ENCODE data around the gene PEG3.
"Not testable (repeated sequence)": the region's sequence is repeated elsewhere in the genome, so short reads cannot be mapped to it uniquely, and the experiment has no call there.

The PEG3 gene

DNA sequence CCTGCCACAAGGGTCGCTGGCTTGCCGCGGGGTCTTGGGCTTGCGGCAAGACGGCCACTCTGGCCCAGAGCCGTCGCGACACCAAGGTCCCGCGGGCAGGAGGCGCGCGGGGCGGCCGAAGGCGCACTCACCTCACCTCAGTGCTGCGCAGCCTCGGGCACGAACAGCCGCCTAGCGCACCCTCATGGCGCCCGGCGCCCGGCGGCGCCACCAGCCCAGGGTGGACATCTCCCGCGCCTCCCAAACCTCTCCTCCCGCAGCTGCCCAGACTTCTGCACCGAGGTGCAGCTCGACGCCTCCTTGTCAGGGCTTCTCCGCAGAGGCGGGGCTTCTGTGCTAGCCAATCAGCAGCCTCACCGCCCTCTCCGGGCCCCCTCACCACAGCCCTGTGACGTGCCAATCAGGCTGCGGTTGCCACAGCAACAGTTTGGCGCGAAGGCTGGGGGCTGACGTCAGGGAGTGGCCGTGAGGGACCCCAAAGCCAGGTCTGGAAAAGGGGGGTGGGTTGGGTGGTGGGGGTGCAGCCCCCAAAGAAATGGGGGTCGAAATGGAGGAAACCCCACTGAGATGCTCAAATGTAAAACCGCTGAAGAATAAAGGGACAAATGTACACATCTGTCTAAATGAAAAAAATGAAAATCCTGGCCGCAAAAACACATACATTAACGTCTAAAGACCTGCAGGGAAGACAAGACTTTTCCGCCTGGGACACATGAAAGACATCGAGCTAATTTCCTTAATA, at the start of gene PEG3, which contains the start of gene ZIM2:
Gene PEG3 (minus strand): TSS at position 276 of the 742 bp plus-strand sequence. CDS start 16,071 bp downstream, outside the sequence.
Gene ZIM2 (minus strand): TSS at position 276 of the 742 bp plus-strand sequence. CDS start 16,449 bp downstream, outside the sequence.
- DNase-seq = no peak

DNA sequence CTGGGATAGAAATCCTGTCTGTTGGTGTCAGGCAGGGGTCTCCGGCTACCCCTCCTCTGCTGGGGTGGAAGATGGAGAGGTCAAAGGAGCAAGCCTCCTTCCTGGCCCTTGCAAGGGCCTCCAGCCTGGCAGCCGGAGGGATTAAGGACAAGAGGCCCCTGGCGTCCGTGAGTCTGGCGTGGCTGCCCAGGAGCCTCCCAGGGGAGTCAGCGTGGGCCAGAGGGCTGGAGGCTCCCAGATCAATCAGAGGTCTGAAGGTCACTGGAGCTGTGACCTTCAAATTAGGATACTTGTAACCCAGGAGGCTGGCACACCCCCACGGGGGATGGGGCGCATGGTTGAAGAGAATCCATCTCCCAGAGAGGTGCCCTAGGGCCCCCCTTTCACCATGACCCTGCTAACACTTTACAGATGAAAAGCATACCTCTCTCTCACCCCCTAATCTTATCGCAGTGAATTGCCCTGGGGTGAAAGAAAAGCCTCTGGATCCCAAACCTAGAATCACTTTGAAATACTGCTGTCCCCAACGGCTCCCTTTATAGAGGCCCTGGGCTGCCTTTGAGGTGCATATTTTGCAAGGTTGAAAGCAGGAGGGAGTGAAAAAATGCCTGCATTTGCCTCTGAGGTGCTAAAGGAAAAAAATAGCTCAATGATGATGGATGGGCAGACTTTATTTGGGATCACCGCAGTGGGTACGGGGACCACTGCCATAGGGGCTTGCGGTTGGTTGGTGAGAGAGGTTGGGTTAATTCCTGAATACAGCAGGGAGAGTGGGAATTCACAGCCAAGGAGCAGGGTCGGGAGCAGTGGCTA, 44.9 kb upstream of the PEG3 start:
- no peak for DNase-seq

DNA sequence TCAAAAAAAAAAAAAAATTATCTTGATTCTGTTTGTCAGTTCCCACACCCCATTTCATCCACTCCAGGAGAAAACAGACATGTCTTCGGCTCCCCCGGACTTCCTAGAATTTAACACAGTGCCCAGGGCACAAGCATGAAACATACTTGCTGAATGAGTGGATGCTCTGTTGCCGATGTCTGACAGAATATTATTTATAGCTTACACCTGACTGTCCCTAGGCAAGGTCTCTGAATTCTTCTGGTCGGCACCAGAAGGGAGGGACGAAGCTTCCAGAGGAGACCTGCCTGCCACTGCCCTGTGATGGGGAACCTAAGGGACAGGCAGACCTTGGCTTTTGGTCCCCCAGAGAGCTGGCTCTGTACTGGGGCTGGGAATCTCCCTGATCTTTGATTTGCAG, 43.9 kb upstream of the PEG3 start:
- DNase-seq = no peak

DNA sequence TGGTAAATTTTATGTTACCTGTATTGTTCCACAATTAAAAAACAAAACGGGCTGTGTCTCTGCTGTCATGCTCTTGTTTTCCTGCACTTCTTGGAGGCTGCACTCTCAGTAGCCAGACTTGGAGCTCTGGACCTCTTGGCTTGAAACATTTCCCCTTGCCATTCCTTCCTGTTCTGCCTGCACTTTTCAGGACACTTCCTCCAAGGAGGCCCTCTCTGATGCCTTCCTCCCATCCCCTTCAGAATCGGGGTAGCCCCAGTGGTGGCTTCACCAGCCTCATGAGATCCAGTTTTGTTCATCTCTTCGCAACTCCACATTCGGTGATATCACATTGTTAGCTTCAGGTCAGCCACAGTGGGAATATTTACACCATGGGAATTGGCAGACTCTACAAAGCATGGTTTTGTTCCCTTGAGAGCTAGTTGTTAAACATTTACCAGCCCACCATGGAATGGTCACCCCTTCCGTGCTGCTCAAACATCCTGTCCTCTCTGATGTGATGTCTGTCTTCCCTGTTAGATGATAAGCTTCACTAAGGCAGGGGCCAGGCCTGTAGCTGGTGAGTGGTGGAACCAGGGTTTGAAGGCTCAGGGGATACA, 40.2 kb upstream of the PEG3 start:
- no peak for DNase-seq

DNA sequence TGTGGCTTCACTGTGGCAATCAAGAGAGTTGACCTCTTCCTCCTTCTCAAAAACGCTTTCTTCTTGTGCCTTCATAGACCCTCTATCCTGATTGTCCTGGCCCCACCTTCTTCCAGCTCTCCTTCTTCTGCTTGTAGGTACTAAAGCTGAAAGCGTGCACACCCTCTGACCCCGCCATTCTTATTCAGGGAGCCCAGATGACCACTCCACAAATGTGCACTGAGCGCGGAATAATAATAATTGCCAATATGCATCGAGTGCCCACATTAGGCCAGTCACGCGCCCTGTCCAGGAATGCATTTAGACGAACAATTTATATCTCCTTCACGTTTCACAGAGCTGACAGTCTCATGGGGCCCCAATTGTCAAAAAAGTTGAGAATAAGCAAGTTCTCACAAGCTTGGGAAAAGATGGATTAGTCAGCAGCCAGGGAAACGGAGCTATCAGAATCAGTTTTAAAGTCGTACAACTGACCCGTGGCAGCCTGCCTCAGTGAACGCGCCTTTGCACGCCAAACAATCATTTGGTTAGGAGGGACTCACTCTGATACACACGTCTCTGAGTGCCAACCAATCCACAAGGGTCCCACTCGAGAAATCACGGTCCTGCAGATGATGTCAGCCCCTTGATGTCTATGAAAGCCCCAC, 36.7 kb upstream of the PEG3 start:
- no peak for DNase-seq

DNA sequence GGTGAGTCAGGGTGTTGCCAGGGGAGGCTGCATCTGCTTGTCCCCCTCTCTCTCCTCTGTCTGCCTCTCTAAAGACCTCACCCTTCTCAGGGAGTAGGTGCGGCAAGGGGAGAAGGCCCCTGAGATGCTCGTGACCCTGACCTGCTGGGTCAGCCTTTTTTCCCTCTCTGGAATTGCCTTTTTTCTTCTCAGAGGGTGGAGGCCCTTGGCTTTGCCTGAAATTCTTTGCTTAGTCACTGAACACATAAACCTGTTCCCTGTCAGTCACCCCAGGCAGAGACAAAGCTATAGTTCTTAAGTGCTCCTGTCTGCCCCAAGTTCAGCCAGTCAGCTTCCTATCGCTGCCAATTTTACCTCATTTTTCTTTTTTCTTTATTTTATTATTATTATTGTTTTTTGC, 35.2 kb upstream of the PEG3 start:
- DNase-seq = no peak

DNA sequence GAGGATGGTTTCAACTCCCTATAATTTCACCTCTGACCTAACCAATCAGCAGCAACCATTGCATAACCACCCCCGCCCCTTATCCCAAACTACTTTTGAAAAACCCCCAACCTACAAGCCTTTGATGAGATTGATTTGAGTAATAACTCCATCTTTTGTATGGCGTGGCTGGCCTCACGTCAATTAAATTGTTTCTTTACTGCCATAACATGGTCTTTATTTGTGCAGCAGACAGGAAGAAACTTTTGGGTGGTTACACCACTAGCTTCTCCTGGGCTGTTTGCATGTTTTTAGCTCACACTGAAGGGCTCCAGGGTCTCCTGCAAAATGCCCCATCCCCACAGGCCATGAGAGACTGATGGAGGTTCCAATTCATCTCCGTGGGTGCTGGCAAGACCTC, 34.0 kb upstream of the PEG3 start:
- DNase-seq = no peak

DNA sequence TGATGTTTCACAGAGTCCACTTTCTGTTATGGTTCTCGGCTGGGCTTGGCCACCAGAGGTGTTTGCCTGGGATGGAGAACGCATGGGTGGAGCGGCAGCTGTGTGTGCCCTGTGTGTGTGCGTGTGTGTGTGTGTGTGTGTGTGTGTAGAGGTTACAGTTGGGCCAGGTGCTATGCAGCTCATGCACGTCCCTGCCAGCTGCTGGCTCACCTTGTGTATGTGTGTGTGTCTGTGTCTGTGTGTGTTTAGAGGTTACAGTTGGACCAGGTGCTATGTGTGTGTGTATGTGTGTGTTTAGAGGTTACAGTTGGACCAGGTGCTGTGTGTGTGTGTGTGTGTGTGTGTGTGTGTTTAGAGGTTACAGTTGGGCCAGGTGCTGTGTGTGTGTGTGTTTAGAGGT, 33.0 kb upstream of the PEG3 start:
- DNase-seq = no peak

DNA sequence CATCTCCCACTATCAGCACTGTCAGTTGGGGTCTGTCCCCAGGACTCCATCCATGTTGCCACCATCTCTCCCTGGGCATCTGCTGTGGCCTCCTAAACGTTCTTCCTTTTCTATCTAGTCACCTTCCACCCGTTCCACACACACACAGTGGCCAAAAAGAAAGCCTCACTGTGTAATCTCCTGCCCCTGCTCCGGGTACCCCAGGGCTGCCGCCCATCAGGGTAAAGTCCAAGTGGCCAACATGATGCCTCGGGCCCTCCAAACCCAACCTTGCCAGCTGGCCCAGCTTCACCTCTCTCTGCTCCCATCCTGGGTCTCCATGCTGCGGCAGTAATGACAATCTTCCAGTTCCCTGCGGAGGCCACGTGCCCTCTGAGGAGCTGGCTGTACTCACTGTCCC, 29.4 kb upstream of the PEG3 start:
- no peak for DNase-seq

DNA sequence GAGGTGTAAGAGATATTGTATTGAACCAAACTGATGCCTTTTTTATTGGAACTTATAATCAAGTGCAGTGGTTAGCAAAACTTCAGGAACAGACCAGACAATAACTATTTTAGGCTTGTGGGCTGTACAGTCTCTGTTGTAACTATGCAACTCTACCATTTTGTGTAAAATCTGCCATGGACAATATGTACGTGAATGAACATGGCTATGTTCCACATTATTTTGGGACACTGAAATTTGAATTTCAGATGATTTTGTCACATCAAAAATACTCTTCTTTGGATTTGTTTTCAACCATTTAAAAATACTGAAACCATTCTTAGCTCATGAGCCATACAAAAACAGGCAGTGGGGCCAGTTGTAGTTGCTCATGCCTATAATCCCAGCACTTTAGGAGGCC, 27.9 kb upstream of the PEG3 start:
- DNase-seq = no peak

DNA sequence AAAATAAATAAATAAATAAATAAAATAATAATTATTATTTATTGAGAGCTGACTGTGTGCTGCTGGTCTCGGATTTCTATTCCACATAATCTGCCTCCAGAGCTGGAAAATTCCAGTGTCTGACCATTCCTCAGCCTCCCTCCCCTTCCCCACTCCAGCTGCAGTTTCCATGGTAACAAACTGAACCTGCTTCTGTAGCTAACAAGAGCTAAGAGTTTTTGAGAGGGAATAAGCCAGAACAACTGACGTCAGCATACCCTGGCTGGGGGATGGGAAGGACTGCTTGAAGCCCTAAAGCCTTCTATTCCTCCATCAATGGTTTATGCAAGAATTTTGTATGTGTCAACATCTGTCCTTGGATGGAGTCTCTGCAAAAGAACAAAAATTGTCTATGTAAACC, 26.0 kb upstream of the PEG3 start:
- no peak for DNase-seq

DNA sequence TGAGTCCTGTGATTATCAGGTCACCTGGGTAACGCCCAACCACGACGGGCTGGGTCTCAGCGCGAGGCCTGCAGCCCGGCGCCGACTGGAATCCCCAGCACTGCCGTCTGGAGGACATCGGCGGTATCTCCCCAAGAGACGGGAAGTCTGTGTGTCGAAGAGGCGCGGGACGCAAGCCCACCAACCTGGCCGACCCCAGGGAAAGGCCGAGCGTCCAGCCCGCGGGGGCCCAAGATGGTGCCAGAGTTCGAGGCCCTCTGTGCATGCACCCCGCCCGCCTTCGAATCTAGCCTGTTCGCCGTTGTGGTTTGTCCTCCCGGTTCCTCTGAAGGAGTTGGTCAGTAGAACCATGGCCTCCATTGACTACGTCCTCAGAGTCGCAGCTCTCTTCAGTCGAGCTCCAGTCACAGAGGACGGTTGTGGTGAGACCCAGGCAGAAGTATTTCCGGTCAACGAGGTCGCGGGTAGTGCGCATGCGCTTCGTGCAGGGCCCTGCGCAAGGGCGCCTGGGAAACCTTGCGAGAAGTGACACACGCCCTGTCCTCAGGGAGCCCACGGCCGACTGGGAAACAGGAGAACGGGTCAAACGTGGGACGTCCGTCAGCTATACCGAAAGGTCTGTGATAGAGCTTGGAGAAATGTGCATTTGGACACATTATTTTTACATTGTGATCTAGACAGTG, 24.1 kb upstream of the PEG3 start:
- DNase-seq = no peak

DNA sequence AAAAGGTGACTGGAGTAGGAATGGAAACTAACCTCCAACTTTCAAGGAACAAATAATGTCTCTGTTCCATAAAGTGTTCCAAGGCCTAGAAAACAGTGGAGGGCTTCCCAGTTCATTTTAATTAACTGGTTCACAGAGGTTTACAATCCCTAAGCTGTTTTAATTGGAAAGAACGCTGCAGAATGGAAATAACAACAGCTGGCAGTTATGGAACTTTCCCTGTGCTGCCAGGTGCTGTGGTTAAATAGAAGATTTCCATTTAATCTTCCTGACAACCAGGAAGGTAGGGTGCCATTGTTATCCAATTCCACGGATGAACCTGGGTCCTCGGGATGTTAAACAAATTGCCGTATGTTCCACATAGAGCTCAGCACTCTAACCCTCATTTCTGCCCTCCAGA, 22.2 kb upstream of the PEG3 start:
- DNase-seq = no peak

DNA sequence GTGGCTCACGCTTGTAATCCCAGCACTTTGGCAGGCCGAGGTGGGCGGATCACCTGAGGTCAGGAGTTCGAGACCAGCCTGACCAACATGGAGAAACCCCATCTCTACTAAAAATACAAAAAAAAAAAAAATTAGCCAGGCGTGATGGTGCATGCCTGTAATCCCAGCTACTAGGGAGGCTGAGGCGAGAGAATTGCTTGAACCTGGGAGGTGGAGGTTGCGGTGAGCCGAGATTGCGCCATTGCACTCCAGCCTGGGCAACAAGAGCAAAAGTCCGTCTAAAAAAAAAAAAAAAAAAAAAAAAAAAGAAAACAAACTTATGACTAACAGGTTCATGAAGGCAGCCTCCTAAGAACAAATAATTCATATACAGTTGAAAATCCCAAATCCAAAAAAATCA, 19.9 kb upstream of the PEG3 start:
- DNase-seq = not testable (repeated sequence)

DNA sequence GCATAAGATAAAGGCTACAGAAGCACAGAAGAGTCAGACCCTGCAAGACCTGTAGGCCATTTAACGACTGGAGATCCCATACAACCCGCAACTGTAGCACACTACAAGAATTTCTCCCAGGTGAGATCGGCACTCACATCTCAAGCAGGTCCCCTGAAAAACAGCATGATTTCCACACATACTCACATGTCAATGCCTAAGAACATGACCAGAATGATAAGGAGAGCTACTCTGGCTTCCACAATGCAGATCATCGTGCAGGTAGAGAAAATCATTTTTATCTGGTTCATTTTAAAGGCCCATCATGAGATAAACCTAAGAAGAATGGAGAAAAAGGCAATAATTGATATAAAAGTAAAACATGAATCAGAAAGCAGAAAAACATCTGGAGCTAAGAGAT, 17.5 kb upstream of the PEG3 start:
- no peak for DNase-seq

DNA sequence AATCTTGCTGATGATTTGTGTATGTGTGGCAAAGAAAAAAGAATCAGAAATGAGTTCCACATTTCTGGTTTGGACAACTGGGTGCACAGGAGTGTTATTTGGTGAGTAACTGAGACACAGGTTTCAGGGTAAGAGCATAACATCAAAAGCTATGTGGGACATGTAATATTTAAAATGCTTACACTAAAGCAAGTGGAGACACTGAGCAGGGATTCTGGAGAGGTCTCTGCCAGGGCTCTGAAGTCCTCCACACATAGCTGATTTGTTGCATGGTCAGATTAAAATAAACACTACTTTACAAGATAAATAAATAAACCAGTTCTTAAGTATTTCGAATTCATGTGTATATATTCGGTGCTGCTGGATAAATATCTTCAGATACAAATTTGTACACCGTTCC, 16.3 kb upstream of the PEG3 start:
- no peak for DNase-seq

DNA sequence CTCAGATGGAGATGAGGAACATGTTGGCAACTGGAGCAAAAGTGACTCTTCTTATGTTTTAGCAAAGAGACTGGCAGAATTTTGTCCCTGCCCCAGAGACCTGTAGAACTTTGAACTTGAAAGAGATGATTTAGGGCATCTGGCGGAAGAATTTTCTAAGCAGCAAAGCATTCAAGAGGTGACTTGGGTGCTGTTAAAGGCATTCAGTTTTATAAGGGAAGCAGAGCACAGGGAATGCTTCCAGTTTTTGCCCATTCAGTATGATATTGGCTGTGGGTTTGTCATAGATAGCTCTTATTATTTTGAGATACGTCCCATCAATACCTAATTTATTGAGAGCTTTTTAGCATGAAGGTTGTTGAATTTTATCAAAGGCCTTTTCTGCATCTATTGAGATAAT, 11.8 kb upstream of the PEG3 start:
- not testable (repeated sequence) for DNase-seq

DNA sequence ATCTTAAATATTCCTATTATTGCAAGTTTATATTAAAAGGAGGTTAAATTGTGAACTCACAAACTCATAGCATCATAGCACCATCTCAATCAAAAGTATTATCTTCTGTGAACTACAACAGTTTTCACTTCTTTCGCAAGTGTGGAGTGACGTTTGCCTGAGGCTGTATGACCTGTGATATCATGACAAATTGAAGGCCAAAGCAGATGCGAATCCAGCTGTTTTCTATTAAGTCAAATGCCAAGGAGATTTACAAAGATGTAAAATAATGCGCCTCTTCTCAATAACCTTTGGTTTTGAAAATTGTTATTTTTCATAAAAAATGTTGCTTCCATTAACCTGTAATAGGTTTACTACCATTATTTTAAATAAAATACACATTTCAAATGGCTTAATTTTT, 7.6 kb upstream of the PEG3 start:
- no peak for DNase-seq

DNA sequence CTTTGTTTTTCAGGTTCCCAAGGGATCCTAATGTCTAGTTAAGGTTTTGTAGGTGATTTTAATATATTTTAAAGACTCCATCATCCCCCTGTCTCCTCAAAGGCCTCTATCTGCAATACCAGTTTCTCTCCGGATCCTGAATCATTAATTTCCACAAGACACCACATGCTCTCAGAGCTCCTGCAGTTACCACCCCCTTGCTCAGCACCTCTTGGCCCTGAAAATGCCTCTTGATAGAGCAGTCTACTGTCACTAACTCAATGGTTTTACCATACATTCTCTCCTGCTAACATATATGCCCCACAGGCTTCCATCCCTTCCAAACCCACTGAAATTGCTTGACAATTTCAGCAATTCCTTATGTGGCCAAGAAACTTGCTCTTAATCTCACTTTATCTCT, 1.9 kb upstream of the PEG3 start:
- no peak for DNase-seq

DNA sequence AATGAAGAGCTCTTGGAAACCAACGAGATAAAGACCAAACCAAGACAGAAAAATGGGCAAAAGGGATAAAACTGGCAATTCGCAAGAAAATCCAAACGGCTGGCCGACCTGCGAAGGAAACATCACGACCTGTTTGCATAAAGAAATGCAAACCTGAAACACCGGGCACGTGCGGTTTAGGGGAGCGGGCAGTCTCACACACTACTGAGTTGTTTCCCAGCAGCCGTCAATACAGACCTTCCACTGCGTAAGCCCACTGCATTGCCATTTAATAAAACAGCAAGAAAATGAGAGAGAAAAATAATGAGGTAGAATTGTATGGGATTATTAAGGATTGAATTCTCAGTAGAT, 642 bp upstream of the PEG3 start:
- DNase-seq = no peak

DNA sequence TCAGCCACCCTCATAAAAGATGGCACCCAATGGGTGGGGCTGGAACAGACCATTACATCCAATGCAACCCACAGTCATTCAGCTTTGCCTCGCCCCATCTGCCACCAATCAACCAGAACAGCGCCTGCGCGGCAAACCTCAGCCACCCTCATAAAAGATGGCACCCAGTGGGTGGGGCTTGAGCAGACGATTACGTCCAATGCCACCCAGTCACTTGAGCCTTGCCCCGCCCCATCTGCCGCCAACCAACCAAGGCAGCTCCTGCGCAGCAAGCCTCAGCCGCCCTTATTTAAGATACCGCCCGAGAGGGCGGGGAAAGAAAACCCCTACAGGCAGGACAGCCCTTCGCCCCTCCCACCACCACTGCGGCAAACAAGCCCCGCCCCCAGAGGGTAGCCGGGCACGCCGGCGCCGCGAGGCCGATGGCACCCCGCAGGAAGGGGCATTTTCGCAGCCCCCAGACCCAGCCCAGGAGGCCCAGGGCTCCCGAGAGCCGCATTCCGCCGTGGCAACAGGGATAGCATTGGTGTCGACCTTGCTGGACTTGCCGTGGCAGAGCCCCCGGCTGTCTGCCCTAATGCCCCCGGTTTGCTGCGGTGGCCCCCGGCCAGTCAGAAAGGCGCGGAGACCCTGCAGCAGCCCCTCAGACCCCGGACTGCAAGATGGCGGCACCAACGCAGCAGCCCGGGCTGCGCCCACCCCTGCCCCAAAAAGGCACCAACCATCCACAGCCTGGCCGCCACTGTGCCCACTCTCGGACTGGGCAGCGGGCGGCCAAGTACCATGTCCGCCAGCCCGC, 675 bp downstream of the PEG3 start:
- no peak for DNase-seq

All from SIG-M5 (cell line).